Central memory CD8-positive, alpha-beta T cell (primary cell): ENCODE data around the gene NRCAM.
"Not testable (repeated sequence)": the region's sequence is repeated elsewhere in the genome, so short reads cannot be mapped to it uniquely, and the experiment has no call there.

Experiments
- ATAC-seq: fragments of 150-1000 bp; cut with Tn5 transposase; replicated peaks from 2 replicates; pipeline ENCODE4 v1.10.0; 2022; ENCODE audit warnings: mild to moderate bottlenecking, moderate FRiP score, moderate number of reproducible peaks; ENCODE audit not compliant: poor library complexity, severe bottlenecking; ENCODE audit errors: extremely low read depth
- DNase-seq, 2 donors: peaks; one replicate each; pipeline ENCODE4 v3.0.0; 2021; ENCODE audit warnings: low spot score in 2 of 2
- H3K27ac Mint-ChIP-seq: one replicate; pipeline ENCODE4 v1.8.0; 2022; ENCODE audit warnings: low read depth, mild to moderate bottlenecking, moderate library complexity, mixed read lengths
- H3K27me3 Mint-ChIP-seq: one replicate; pipeline ENCODE4 v1.8.0; 2022; ENCODE audit warnings: mixed read lengths
- H3K36me3 Mint-ChIP-seq: one replicate; pipeline ENCODE4 v1.8.0; 2022; ENCODE audit warnings: mild to moderate bottlenecking, moderate library complexity, mixed read lengths; ENCODE audit not compliant: insufficient read depth
- H3K4me1 Mint-ChIP-seq: one replicate; pipeline ENCODE4 v1.8.0; 2022; ENCODE audit warnings: mixed read lengths
- H3K4me3 Mint-ChIP-seq: one replicate; pipeline ENCODE4 v1.8.0; 2022; ENCODE audit warnings: mild to moderate bottlenecking, moderate library complexity, mixed read lengths
- H3K9me3 Mint-ChIP-seq: one replicate; pipeline ENCODE4 v1.8.0; 2022; ENCODE audit warnings: mixed read lengths

NRCAM gene

DNA sequence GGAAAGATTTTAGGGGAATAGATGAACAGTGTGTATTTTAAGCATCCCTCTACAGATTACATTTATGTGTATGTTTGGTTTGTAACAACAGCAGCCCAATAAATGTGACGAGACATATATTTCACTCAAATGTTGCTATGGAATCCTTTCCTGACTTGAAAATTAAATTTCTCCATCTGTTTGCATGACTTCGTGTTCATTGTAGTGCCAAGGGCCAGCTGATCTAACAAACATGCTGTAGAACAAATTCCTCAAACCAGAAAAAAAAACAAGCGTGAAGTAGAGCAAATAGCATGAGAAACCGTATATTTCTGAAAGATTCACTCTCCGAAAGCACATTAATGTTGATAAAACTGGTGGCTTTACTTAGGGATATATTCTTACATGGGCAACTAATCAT, 87.8 kb downstream of the NRCAM start:
- Mint-ChIP-seq H3K4me3 (no peak overlapping the region), H3K36me3 (no peaks in the 10 kb centered on the region), H3K27ac (no peak overlapping the region), H3K9me3 (no peaks in the 10 kb centered on the region), H3K27me3 (peaks cover 27% of the 10 kb centered on the region), H3K4me1 (no peaks in the 10 kb centered on the region)
- DNase-seq (no peak), ATAC-seq (no peak)

DNA sequence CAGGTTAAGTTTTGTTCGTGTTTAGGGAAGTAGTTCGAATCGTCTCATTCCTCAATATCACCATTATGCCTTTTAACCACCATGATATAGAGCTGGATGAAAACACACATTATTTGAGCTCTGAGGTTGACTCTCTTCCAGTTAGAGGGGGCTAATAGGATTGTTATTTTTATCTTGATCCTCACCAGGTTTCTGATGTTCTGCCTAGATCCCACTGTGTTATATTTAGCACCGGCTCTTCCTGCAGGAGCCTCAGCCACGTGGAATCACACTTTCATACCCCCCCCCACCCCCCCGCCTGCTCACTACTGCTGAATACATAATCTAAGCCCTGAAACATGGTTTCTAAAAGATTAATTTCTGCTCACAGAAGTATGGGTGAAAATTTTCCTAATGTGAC, 88.3 kb downstream of the NRCAM start:
- no peaks in the 10 kb centered on the region for H3K9me3 Mint-ChIP-seq
- H3K4me3 Mint-ChIP-seq: no peak overlapping the region
- no peaks in the 10 kb centered on the region for H3K36me3 Mint-ChIP-seq
- DNase-seq: no peak
- ATAC-seq: no peak
- no peaks in the 10 kb centered on the region for H3K4me1 Mint-ChIP-seq
- peaks cover 27% of the 10 kb centered on the region for H3K27me3 Mint-ChIP-seq
- H3K27ac Mint-ChIP-seq: no peak overlapping the region

DNA sequence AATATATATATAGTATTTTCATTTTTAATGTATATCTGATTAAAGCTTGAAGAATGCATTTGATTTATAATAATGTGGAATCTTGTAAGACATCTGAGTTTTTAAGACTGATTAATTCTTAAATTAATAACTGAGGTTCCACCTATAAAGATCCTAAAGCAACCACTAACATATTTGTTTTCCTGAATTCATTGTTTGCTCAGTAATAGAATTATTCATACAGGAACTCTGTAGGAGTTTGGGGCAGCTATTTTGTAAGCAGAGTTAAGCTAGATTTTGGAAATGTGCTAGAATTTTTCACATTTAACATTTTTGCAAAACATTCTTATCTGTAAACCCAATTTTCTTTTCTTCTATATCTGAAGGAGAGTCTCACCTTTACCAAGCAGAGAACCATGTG, 88.9 kb downstream of the NRCAM start:
- no peaks in the 10 kb centered on the region for H3K36me3 Mint-ChIP-seq

DNA sequence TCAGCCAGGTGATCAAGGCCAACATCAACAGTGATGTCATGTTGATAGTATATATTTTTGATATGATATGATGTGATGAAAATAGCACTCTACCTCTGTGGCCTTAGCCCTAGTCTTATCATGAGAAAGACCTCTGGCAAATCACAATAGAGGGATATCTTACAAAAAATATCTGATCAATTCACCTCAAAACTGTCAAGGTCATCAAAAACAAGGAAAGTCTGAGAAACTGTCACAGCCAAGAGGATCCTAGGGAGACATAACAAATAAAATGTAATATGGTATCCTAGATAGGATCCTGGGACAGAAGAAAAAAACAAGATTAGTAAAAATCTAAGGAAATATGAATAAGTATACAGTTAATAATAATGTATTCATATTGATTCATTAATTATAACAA, 92.6 kb downstream of the NRCAM start:
- no peak for ATAC-seq
- H3K4me1 Mint-ChIP-seq: no peaks in the 10 kb centered on the region
- H3K36me3 Mint-ChIP-seq: no peaks in the 10 kb centered on the region
- DNase-seq: no peak
- no peaks in the 10 kb centered on the region for H3K9me3 Mint-ChIP-seq
- no peak overlapping the region for H3K4me3 Mint-ChIP-seq
- H3K27ac Mint-ChIP-seq: no peak overlapping the region
- peaks cover 17% of the 10 kb centered on the region for H3K27me3 Mint-ChIP-seq

More for the DNA sequence above, 88.9 kb downstream of the NRCAM start:
- no peak overlapping the region for H3K27ac Mint-ChIP-seq
- H3K4me1 Mint-ChIP-seq: no peaks in the 10 kb centered on the region
- DNase-seq (no peak), ATAC-seq (no peak)
- H3K4me3 Mint-ChIP-seq: no peak overlapping the region
- no peaks in the 10 kb centered on the region for H3K9me3 Mint-ChIP-seq
- H3K27me3 Mint-ChIP-seq: peaks cover 26% of the 10 kb centered on the region

DNA sequence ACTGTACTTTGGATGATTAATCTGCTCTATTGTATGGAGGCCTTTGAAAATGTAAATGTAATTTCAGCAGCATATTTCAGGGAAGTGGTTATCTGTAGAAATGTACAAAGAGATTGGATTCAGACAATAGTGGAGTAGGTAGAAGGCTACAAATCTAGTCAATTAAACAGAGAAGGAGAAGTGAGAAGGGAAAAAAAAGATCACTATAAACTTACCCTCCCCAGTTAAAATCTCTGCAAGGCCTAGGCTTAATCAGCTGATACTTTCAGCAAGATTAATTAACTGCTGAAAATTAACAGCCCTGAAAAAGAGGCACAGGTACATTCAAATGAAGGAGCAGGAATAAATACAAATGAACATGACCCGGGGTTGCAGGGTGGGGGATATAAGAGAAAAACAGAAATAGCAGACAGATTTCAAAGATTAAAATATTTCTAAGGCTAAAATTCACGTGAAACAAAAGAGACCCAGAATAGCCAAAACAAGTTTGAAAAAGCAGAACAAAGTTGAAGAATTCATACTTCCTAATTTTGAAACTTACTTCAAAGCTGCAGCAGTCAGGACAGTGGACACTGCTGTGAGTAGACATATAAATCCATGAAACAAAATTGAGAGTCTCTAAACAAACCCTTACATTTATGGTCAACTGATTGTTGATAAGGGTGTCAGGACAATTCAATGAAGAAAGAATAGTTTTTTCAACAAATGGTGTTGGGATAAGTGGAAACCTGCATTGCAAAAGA, 96.0 kb downstream of the NRCAM start:
- no peaks in the 10 kb centered on the region for H3K9me3 Mint-ChIP-seq
- no peaks in the 10 kb centered on the region for H3K4me1 Mint-ChIP-seq
- no peak overlapping the region for H3K4me3 Mint-ChIP-seq
- H3K27ac Mint-ChIP-seq: no peak overlapping the region
- DNase-seq: no peak
- H3K36me3 Mint-ChIP-seq: no peaks in the 10 kb centered on the region
- peaks cover 17% of the 10 kb centered on the region for H3K27me3 Mint-ChIP-seq
- ATAC-seq: no peak

DNA sequence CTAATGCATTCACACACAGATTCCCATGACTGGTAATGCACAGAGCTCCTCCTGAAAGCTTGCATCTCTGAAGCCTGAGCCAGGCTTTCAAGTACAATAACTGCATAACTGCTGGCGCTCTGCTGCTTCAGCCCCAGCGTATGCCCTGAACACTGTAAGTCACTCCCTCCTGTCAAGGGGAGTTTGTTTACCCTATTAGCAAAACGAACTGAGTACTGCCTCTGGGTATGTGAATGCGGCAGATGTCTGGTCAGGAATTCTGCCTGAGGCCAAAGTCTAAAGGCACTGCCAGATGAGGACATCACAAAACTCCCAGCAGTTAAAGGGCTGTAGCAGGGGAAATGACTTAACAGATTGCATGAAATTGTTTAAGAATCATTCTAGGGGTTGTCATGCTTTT, 97.7 kb downstream of the NRCAM start:
- ATAC-seq (no peak), DNase-seq (no peak)
- no peak overlapping the region for H3K4me3 Mint-ChIP-seq
- H3K9me3 Mint-ChIP-seq: no peaks in the 10 kb centered on the region
- H3K27me3 Mint-ChIP-seq: peaks cover 28% of the 10 kb centered on the region
- no peaks in the 10 kb centered on the region for H3K36me3 Mint-ChIP-seq
- no peak overlapping the region for H3K27ac Mint-ChIP-seq
- no peaks in the 10 kb centered on the region for H3K4me1 Mint-ChIP-seq

DNA sequence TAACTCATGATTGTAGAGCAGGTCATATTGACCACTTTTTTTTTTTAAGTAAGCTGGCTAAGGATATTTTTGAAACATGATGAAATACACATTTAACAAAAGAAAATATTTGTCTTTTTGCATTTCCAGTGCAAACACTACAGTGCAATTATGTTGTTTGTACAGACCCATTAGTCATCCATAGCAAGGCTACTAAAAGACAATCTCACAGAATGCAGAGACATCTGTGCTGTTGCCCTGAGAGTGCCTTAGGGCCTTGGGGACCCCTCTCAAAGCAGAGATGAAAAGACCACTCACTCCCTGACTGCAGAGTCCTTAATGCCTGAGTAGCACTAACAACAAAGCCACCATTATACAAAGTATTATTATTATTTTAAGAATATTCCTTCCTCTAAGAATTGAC, 104.5 kb downstream of the NRCAM start:
- Mint-ChIP-seq H3K36me3 (no peaks in the 10 kb centered on the region), H3K27me3 (peaks cover 27% of the 10 kb centered on the region), H3K4me1 (no peaks in the 10 kb centered on the region), H3K4me3 (no peak overlapping the region), H3K27ac (no peak overlapping the region), H3K9me3 (no peaks in the 10 kb centered on the region)
- no peak for ATAC-seq
- no peak for DNase-seq

DNA sequence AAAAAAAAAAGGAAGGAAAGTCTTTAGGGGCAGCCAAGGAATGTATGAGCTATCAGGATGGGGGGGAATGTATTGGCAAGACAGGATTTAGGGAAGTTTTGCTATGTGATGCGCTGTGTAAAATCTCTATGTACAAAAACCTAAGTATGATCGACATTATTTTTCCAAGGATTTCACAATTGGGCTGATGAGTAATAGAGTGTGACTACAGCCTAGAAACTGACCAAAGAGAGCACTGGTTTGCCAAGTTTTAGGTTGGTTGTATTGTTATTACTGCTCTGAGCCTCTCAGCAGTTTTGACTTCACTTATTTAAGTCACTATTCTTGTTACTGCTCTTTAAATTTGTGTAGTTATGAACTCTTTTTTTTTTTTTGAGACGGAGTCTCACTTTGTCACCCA, 107.3 kb downstream of the NRCAM start:
- H3K9me3 Mint-ChIP-seq: no peaks in the 10 kb centered on the region
- no peaks in the 10 kb centered on the region for H3K4me1 Mint-ChIP-seq
- peaks cover 20% of the 10 kb centered on the region for H3K27me3 Mint-ChIP-seq
- no peak for ATAC-seq
- DNase-seq: no peak
- no peak overlapping the region for H3K27ac Mint-ChIP-seq
- no peak overlapping the region for H3K4me3 Mint-ChIP-seq
- peaks cover 3% of the 10 kb centered on the region for H3K36me3 Mint-ChIP-seq

DNA sequence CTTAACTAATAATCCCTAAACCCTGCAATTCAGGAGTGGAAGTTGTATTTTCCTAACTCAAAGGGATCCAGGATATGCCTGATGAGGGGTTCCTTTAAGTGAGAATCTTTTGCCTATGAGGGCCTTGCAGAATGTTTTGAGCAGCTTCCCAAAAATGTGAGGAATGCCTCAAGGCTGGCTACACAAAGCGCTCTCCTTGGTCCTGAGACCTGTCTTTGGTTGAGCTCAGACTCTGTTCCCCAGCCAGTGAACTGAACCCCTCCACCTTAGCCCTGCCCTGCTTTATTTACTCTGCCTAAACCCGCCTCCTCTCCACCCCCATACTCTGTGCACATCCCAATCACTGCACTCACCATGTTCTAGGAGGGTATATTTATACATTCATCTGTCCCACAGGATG, 108.6 kb downstream of the NRCAM start:
- Mint-ChIP-seq H3K4me3 (no peak overlapping the region), H3K27me3 (peaks cover 11% of the 10 kb centered on the region), H3K36me3 (peaks cover 3% of the 10 kb centered on the region), H3K27ac (no peak overlapping the region), H3K4me1 (no peaks in the 10 kb centered on the region), H3K9me3 (no peaks in the 10 kb centered on the region)
- DNase-seq (no peak), ATAC-seq (no peak)

DNA sequence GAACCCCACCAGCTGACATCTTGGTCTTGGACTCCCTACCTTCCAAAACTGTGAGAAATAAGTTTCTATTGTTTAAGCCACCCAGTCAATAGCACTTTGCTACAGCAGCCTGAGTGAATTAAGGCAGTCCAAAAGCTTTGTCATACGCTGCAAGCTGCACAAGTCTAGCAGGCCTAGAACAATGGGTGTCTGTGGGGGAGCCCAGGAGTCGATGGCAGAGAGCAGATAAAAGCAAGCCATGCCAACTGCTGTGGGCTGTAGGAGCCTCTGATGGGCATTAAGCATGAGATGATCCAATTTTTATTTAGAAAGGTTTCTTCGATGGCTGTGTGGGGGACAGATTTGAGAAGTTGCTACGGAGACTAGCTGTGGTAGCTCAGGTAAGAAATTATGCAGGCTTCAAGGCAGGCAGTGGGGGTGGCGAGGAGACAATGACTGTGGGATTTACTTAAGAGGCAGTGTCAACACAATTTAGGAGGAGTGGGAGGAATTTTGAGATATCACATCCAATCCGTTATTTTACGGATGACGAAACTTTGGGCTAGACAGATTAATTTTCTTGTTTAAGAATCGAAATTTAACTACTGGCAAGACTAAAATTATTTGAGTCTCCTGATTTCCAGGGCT, 110.4 kb downstream of the NRCAM start:
- peaks cover 3% of the 10 kb centered on the region for H3K36me3 Mint-ChIP-seq
- H3K27ac Mint-ChIP-seq: no peak overlapping the region
- no peaks in the 10 kb centered on the region for H3K4me1 Mint-ChIP-seq
- no peaks in the 10 kb centered on the region for H3K9me3 Mint-ChIP-seq
- H3K27me3 Mint-ChIP-seq: peaks cover 11% of the 10 kb centered on the region
- no peak for ATAC-seq
- H3K4me3 Mint-ChIP-seq: no peak overlapping the region
- no peak for DNase-seq

DNA sequence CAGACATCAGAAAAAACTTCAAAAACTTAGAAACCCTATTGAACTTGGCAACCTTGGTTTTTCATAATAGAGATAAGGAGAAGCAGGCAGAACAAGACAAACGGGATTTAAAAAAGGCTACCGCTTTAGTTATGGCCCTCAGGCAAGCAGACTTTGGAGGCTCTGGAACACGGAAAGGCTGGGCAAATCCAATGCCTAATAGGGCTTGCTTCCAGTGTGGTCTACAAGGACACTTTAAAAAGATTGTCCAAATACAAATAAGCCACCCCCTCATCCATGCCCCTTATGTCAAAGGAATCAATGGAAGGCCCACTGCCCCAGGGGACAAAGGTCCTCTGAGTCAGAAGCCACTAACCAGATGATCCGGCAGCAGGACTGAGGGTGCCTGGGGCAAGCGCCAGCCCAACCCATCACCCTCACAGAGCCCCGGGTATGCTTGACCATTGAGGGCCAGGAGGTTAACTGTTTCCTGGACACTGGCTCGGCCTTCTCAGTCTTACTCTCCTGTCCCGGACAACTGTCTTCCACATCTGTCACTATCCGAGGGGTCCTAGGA, 115.3 kb downstream of the NRCAM start:
- ATAC-seq: no peak
- H3K36me3 Mint-ChIP-seq: peaks cover 3% of the 10 kb centered on the region
- H3K27me3 Mint-ChIP-seq: no peaks in the 10 kb centered on the region
- H3K27ac Mint-ChIP-seq: no peak overlapping the region
- H3K9me3 Mint-ChIP-seq: no peaks in the 10 kb centered on the region
- no peaks in the 10 kb centered on the region for H3K4me1 Mint-ChIP-seq
- no peak overlapping the region for H3K4me3 Mint-ChIP-seq
- no peak for DNase-seq

DNA sequence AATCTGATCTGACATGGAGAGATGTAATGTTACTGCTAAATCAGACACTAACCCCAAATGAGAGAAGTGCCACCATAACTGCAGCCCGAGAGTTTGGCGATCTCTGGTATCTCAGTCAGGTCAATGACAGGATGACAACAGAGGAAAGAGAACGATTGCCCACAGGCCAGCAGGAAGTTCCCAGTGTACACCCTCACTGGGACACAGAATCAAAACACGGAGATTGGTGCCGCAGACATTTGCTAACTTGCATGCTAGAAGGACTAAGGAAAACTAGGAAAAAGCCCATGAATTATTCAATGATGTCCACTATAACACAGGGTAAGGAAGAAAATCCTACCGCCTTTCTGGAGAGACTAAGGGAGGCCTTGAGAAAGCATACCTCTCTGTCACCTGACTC, 115.8 kb downstream of the NRCAM start:
- DNase-seq, H3K27ac Mint-ChIP-seq, H3K4me1 Mint-ChIP-seq, H3K9me3 Mint-ChIP-seq, H3K4me3 Mint-ChIP-seq, ATAC-seq, H3K27me3 Mint-ChIP-seq, H3K36me3 Mint-ChIP-seq: not testable (repeated sequence)

DNA sequence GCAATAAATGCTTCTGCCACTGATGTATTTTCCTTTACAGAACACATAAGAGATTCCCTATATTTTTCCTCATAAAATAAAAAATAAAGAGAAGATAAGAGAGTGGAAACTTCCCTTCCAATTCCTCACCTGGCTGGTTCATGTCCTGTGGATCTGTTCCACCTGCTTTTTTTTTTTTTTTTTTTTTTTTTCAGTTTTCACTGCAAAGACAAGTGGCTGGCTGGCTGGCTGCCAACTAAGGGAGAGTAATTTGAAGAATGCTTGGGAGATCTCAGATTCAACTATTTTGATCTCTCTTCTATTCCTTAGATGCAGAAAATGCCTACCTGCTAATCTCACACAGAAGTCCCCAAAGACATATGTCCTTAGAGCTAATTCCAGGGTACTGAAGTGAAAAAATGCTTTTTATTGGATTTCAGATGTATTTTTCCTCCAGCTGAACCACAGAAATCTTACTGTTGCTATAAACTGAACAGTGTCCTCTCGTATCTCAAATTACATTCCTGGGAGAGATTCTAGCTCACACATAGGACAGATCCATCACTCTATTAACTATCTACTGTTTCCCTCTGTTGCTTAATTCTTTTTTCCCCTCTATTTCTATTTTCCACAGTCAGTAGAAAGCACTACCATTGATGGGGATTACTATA, 120.8 kb downstream of the NRCAM start:
- Mint-ChIP-seq H3K9me3 (no peaks in the 10 kb centered on the region), H3K36me3 (no peaks in the 10 kb centered on the region), H3K27ac (no peak overlapping the region), H3K27me3 (no peaks in the 10 kb centered on the region), H3K4me1 (no peaks in the 10 kb centered on the region), H3K4me3 (no peak overlapping the region)
- ATAC-seq (no peak), DNase-seq (no peak)
